NCI-H345 treated with DMSO at 0.1 percent for 48 hours (cell line): ENCODE results near the gene EML3.

Experiments
- DNase-seq: peaks from one replicate; lab custom pipeline; 2025; ENCODE audit not compliant: unreplicated experiment; lab: John Stamatoyannopoulos, UW

The EML3 gene

DNA sequence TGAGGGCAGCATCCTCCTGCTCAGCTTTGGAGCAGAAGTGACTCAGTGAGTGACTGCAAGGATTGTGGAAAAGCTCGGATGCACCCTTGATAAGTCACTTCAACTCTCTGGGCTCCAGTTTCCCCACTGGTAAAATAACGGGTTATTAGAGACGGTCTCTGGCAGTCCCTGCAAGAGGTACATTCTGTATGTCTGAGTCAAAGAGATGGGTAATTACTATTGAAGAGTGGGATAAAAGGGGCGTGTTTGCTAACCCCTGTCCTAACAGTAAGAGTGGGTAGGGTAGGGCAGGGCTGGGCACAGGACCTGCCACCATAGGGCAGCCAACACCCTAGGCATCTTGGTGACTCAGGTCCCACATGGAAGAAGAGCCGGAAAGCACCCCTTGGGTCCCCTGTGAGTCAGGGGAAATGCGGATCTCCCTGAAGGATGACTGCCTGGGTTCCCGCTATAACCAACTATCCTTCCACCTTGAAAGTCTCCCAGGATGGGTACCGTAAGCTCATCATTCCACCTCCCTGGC, 58.7 kb downstream of the EML3 start:
- DNase-seq, result no peak

DNA sequence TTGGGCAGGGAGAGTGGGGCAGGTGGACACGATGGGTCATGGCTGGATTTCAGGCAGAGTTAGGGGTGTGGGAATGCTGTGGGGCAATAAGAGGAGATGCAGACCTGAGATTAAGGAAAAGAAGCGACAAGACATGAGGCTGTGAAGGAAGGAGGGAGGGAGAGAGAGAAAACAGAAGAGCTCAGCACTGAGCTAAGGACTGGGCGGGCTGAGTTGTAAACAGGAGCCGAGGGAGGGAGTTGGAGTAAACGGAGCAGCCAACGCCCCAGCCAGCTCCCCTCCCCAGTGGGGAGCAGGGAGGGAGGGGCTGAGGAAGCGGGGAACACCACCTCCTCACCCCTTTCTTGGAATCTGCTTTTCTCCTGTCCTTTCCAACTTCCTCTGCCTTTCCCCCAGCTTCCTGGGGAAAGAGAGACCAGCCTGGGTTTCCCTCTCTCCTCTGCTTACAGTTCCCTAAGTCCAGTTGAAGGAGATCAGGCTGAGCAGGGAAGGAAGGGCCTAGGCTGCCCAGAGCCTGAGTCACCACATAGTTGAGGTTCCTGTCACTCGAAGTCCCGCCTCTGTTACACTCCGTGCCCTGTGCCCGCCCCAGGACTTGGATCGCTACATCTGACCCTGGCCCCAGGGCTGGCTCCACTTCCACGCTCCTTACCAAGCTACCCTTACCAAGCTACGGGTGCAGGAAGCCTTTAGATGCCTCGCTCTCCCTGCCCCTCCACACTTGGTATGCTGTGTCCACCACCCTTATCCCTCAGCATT, 59.3 kb downstream of the EML3 start:
- no peak for DNase-seq

DNA sequence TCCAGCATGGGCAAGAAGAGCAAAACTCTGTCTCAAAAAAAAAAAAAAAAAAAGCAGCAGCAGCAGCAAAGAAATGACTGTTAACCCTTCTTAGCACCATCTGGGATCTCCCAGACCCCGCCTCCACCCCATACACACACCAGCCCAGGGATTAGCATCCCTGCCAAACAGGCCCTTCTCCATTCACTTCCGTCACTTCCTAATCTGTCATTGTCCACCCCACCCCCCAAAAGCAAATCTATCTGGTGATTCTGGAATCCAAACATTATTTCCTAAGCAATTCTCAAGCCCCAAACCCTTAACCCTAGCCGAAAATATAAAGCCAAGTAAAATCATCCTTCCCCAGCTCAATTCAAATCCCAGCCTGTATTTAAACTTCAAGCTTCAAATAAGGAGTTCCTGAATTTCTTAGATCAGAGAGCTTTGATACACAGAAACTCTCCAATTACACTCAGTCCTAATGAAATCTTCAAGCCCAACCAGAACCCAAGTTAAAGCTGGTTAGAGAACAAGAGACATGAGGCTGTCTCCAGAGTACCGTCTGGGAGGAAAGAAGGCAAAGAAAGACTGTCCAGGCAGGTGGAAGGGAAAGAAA, 60.0 kb downstream of the EML3 start:
- no peak for DNase-seq
